Measurements from ENCODE around the gene PRPH. TPM values are rescaled to one million over a fixed set of nuclear protein-coding genes. Genes with fewer than 3 reads are reported as not detected.

Gene PRPH
- total RNA-seq, 6 experiments from 2014 or later, result not detected

- TF ChIP-seq CTCF (IDR thresholded peaks at IDR 0.05), result no peak
- peak overlapping the region; percentile 100 for H3K4me3 Mint-ChIP-seq
- no peak for DNase-seq
- H3K36me3 Mint-ChIP-seq (ENCODE audit: low read depth), result peaks cover 5% of the 10 kb centered on the region; the same call in 1 of the 2 replicates
- peak overlapping the region; percentile 94 for H3K27ac Mint-ChIP-seq
- peaks cover 2% of the 10 kb centered on the region for H3K27me3 Mint-ChIP-seq (ENCODE audit: insufficient read depth)
- no peaks in the 10 kb centered on the region for H3K9me3 Mint-ChIP-seq
- H3K4me1 Mint-ChIP-seq (ENCODE audit: low read depth), result peaks cover 26% of the 10 kb centered on the region
Measured at GRCh38 chr12:49322367-49322707, 27.4 kb downstream of the PRPH start.

GRCh38 chr12:49322708-49323523 lies 28.0 kb downstream of the PRPH start, which contains the start of gene TROAP:
Gene TROAP (plus strand): TSS chr12:49323255. CDS start chr12:49323609, 354 bp downstream.
- peak; percentile 98 for DNase-seq

DNA sequence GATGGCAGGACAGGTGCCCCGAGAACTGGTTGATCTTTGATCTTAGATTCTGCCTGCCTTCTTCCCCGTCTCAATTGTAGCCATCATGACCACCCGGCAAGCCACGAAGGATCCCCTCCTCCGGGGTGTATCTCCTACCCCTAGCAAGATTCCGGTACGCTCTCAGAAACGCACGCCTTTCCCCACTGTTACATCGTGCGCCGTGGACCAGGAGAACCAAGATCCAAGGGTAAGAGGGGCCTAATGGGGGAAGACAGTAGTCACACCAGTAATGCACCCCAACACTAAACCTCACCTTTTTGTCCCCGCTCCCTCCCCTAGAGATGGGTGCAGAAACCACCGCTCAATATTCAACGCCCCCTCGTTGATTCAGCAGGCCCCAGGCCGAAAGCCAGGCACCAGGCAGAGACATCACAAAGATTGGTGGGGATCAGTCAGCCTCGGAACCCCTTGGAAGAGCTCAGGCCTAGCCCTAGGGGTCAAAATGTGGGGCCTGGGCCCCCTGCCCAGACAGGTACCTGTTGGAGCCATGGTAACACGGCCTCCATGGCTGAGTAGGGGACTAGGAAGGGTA lies 28.7 kb downstream of the PRPH start:
- Mint-ChIP-seq H3K27ac (peak overlapping the region; percentile 94), H3K27me3 (ENCODE audit: insufficient read depth) (peaks cover 2% of the 10 kb centered on the region), H3K9me3 (no peaks in the 10 kb centered on the region), H3K36me3 (ENCODE audit: low read depth) (peaks cover 10% of the 10 kb centered on the region; the same call in 1 of the 2 replicates), H3K4me3 (peak overlapping the region; percentile 100), H3K4me1 (ENCODE audit: low read depth) (peaks cover 26% of the 10 kb centered on the region)
- no peak for DNase-seq
- no peak for TF ChIP-seq CTCF (IDR thresholded peaks at IDR 0.05)

More at GRCh38 chr12:49322708-49323523, 28.0 kb downstream of the PRPH start, which contains the start of gene TROAP:
- Mint-ChIP-seq H3K27me3 (ENCODE audit: insufficient read depth) (peaks cover 2% of the 10 kb centered on the region), H3K4me3 (peak within 1 kb of the TSS; percentile 100), H3K36me3 (ENCODE audit: low read depth) (peaks cover 8% of the 10 kb centered on the region; the same call in 1 of the 2 replicates), H3K4me1 (ENCODE audit: low read depth) (peaks cover 26% of the 10 kb centered on the region), H3K9me3 (no peaks in the 10 kb centered on the region), H3K27ac (peak within 1 kb of the TSS; percentile 94)
- TF ChIP-seq CTCF (IDR thresholded peaks at IDR 0.05), result no peak

GRCh38 chr12:49325606-49326005 lies 30.7 kb downstream of the PRPH start:
- TF ChIP-seq CTCF (IDR thresholded peaks at IDR 0.05), result no peak
- Mint-ChIP-seq H3K9me3 (no peaks in the 10 kb centered on the region), H3K4me1 (ENCODE audit: low read depth) (peaks cover 26% of the 10 kb centered on the region), H3K27ac (peak overlapping the region; percentile 45; the same call in 1 of the 2 replicates), H3K36me3 (ENCODE audit: low read depth) (peaks cover 13% of the 10 kb centered on the region; the same call in 1 of the 2 replicates), H3K4me3 (no peak overlapping the region), H3K27me3 (ENCODE audit: insufficient read depth) (no peaks in the 10 kb centered on the region; the same call in 1 of the 2 replicates)
- DNase-seq, result no peak

DNA sequence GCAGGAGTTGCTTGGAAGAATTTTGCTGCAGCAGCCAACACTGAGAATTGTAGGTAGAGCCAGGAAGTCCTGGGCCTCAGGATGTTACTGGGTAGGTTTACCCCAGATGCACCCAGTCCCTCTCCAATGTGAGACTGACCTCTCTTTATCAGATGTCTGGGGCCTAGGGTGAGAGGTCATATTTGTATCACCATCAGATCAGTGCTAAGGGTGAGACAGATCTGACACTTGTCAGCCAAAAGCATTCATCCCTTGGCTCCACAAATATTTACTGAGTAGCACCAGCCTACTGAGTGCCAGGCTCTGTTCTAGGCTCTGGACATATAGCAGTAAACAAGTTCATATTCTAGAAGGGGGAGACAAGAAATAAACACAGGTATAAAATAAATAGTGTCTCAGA lies 32.4 kb downstream of the PRPH start:
- peaks cover 13% of the 10 kb centered on the region; the same call in 1 of the 2 replicates for H3K36me3 Mint-ChIP-seq (ENCODE audit: low read depth)
- H3K9me3 Mint-ChIP-seq, result no peaks in the 10 kb centered on the region
- TF ChIP-seq CTCF (IDR thresholded peaks at IDR 0.05), result no peak
- H3K27ac Mint-ChIP-seq, result no peak overlapping the region
- DNase-seq, result no peak
- no peak overlapping the region for H3K4me3 Mint-ChIP-seq
- H3K27me3 Mint-ChIP-seq (ENCODE audit: insufficient read depth), result peaks cover 5% of the 10 kb centered on the region
- H3K4me1 Mint-ChIP-seq (ENCODE audit: low read depth), result peaks cover 19% of the 10 kb centered on the region
